Thymus (tissue), 11 donors: ENCODE data around the gene NKAIN2. TPM values are rescaled to one million over a fixed set of nuclear protein-coding genes. Genes with fewer than 3 reads are reported as not detected.
"Not testable (repeated sequence)": the region's sequence is repeated elsewhere in the genome, so short reads cannot be mapped to it uniquely, and the experiment has no call there.

Experiments used
- DNase-seq, 9 donors: peaks; one replicate each; pipeline ENCODE4 v3.0.0-alpha.2; 2013; ENCODE audit warnings: low spot score in 9 of 9, low read depth in 6 of 9, missing footprints in 1 of 9
- H3K27ac ChIP-seq, 2 donors: one replicate each; pipeline ENCODE4 v1.5.1; 2013; ENCODE audit warnings: control low read depth in 1 of 2, low read depth in 1 of 2, low read length in 1 of 2, mild to moderate bottlenecking in 1 of 2, moderate library complexity in 1 of 2
- H3K27me3 ChIP-seq, 2 donors: one replicate each; pipeline ENCODE4 v1.5.1; 2013; ENCODE audit warnings: low read length in 1 of 2; ENCODE audit not compliant: control insufficient read depth in 2 of 2, insufficient read depth in 1 of 2
- H3K36me3 ChIP-seq, 2 donors: one replicate each; pipeline ENCODE4 v1.5.1; 2013; ENCODE audit warnings: low read length in 1 of 2, mild to moderate bottlenecking in 1 of 2, moderate library complexity in 1 of 2; ENCODE audit not compliant: control insufficient read depth in 2 of 2, insufficient read depth in 2 of 2
- H3K4me1 ChIP-seq, 2 donors: one replicate each; pipeline ENCODE4 v1.5.1; 2013; ENCODE audit warnings: low read length in 2 of 2; ENCODE audit not compliant: control insufficient read depth in 2 of 2, insufficient read depth in 2 of 2
- H3K4me3 ChIP-seq, 2 donors: one replicate each; pipeline ENCODE4 v1.5.1; 2013; ENCODE audit warnings: low read length in 2 of 2, control low read depth in 1 of 2, mild to moderate bottlenecking in 1 of 2
- H3K9me3 ChIP-seq, 2 donors: one replicate each; pipeline ENCODE4 v1.5.1; 2013; ENCODE audit warnings: low read length in 1 of 2, mild to moderate bottlenecking in 1 of 2; ENCODE audit not compliant: control insufficient read depth in 2 of 2, insufficient read depth in 1 of 2
- WGBS: extraction: QIAGEN DNeasy Blood & Tissue Kit; methylation state at CpG from one replicate; pipeline ENCODE4 v1.1.7; 2013; 5-methylcytosine and 5-hydroxymethylcytosine counted together
- polyA plus RNA-seq: library from polyadenylated mRNA; stranded (reverse); fragments of 200-250 nt; gene quantifications from one replicate; pipeline ENCODE4 v1.2.3, GENCODE V29; 2013
- total RNA-seq: library from RNA; stranded (reverse); fragments of 120-200 nt; gene quantifications from one replicate; pipeline ENCODE4 v1.2.4, GENCODE V29; 2013
- donor health status: healthy.

NKAIN2 gene
- total and polyA plus RNA-seq, 2 donors, result 1.2 to 2.4 TPM

GRCh38 chr6:124389127-124389526 is 585.5 kb downstream of the NKAIN2 start:
- Histone ChIP-seq H3K27ac (no peak overlapping the region), H3K36me3 (no peaks in the 10 kb centered on the region), H3K27me3 (no peaks in the 10 kb centered on the region), H3K4me3 (no peak overlapping the region), H3K4me1 (no peaks in the 10 kb centered on the region), H3K9me3 (no peaks in the 10 kb centered on the region)
- DNase-seq, result no peak

- DNase-seq, result no peak
- H3K4me1 ChIP-seq, result no peaks in the 10 kb centered on the region
- no peaks in the 10 kb centered on the region for H3K27me3 ChIP-seq
- no peaks in the 10 kb centered on the region for H3K36me3 ChIP-seq
- WGBS, result 93% methylated on average over 4 of the region's 4 CpGs
- H3K27ac ChIP-seq, result no peak overlapping the region
- H3K4me3 ChIP-seq, result no peak overlapping the region
- no peaks in the 10 kb centered on the region for H3K9me3 ChIP-seq
Measured at GRCh38 chr6:124393536-124393935, 589.9 kb downstream of the NKAIN2 start.

GRCh38 chr6:124396361-124396760 is 592.7 kb downstream of the NKAIN2 start:
- Histone ChIP-seq H3K9me3 (no peaks in the 10 kb centered on the region), H3K4me3 (no peak overlapping the region), H3K4me1 (no peaks in the 10 kb centered on the region), H3K36me3 (no peaks in the 10 kb centered on the region), H3K27me3 (no peaks in the 10 kb centered on the region), H3K27ac (no peak overlapping the region)
- WGBS, result 91% methylated on average over 2 of the region's 2 CpGs
- no peak for DNase-seq

GRCh38 chr6:124400261-124400999 is 596.8 kb downstream of the NKAIN2 start:
- Histone ChIP-seq H3K4me1 (no peaks in the 10 kb centered on the region), H3K27me3 (no peaks in the 10 kb centered on the region), H3K9me3 (no peaks in the 10 kb centered on the region), H3K27ac (no peak overlapping the region), H3K4me3 (no peak overlapping the region), H3K36me3 (no peaks in the 10 kb centered on the region)
- 86% methylated on average over 2 of the region's 2 CpGs for WGBS
- DNase-seq, result no peak

- H3K27ac ChIP-seq, DNase-seq, H3K27me3 ChIP-seq, H3K4me3 ChIP-seq, H3K36me3 ChIP-seq, H3K4me1 ChIP-seq, H3K9me3 ChIP-seq: not testable (repeated sequence)
- 70% methylated on average over 4 of the region's 4 CpGs for WGBS
Measured at GRCh38 chr6:124410425-124410824, 606.8 kb downstream of the NKAIN2 start.

- H3K27ac ChIP-seq, DNase-seq, H3K27me3 ChIP-seq, H3K36me3 ChIP-seq, H3K4me3 ChIP-seq, H3K9me3 ChIP-seq, H3K4me1 ChIP-seq: not testable (repeated sequence)
- 95% methylated on average over 9 of the region's 10 CpGs for WGBS
Measured at GRCh38 chr6:124412657-124413056, 609.0 kb downstream of the NKAIN2 start.

GRCh38 chr6:124420116-124420840 is 616.6 kb downstream of the NKAIN2 start:
- Histone ChIP-seq H3K4me1 (no peaks in the 10 kb centered on the region), H3K27ac (no peak overlapping the region), H3K4me3 (no peak overlapping the region), H3K9me3 (no peaks in the 10 kb centered on the region), H3K27me3 (no peaks in the 10 kb centered on the region), H3K36me3 (no peaks in the 10 kb centered on the region)
- no peak for DNase-seq
- WGBS, result 88% methylated on average over 4 of the region's 4 CpGs

- no peak overlapping the region for H3K4me3 ChIP-seq
- DNase-seq, result no peak
- H3K27ac ChIP-seq, result no peak overlapping the region
- H3K4me1 ChIP-seq, result no peaks in the 10 kb centered on the region
- H3K9me3 ChIP-seq, result no peaks in the 10 kb centered on the region
- H3K27me3 ChIP-seq, result no peaks in the 10 kb centered on the region
- 69% methylated on average over 1 of the region's 1 CpG for WGBS
- no peaks in the 10 kb centered on the region for H3K36me3 ChIP-seq
Measured at GRCh38 chr6:124423621-124424020, 620.0 kb downstream of the NKAIN2 start.

- Histone ChIP-seq H3K27ac (no peak overlapping the region), H3K4me3 (no peak overlapping the region), H3K27me3 (no peaks in the 10 kb centered on the region), H3K4me1 (no peaks in the 10 kb centered on the region), H3K36me3 (no peaks in the 10 kb centered on the region), H3K9me3 (no peaks in the 10 kb centered on the region)
- WGBS, result 95% methylated on average over 7 of the region's 7 CpGs
- no peak for DNase-seq
Measured at GRCh38 chr6:124430740-124431318, 627.2 kb downstream of the NKAIN2 start.
